Measurements from ENCODE around the gene CTTNBP2. TPM values are rescaled to one million over a fixed set of nuclear protein-coding genes. Genes with fewer than 3 reads are reported as not detected.

The CTTNBP2 gene
- total and polyA plus RNA-seq, 2 of the 4 experiments (the other 2 are of a cell fraction): 6.6 to 11.3 TPM

GRCh38 chr7:117715784-117716445 lies 157.3 kb downstream of the CTTNBP2 start:
- Histone ChIP-seq H4K8ac (ENCODE audit: low read depth in 2 of 2, low read length in 2 of 2) (0 out of 4 replicates have a peak overlapping the region, but pooled peaks of 1 of the 2 experiments have one; percentile 10), H2AK5ac (ENCODE audit: low read depth, low read length) (no peak overlapping the region), H3K4me2 (ENCODE audit: low read depth, low read length) (no peak overlapping the region), H3K9me1 (ENCODE audit: insufficient read depth, low read length) (no peaks in the 10 kb centered on the region), H4K91ac (ENCODE audit: insufficient read depth, low read depth, low read length) (no peak overlapping the region; the same call in 1 of the 2 replicates), H3K27me3 (ENCODE audit: control insufficient read depth, insufficient read depth, low read length) (no peaks in the 10 kb centered on the region), H3K14ac (replicated peaks; ENCODE audit: low read depth, low read length) (no peak overlapping the region), H4K5ac (ENCODE audit: low read depth, low read length) (no peak overlapping the region), H3K9ac (ENCODE audit: low read depth, low read length) (no peak overlapping the region), H3K4ac (ENCODE audit: low read depth, low read length) (no peak overlapping the region), H3K56ac (ENCODE audit: extremely low read depth, insufficient read depth, low read length) (no peak overlapping the region), H2AFZ (replicated peaks; ENCODE audit: low read length, poor library complexity) (no peak overlapping the region), H3K9me3 (ENCODE audit: control insufficient read depth, insufficient read depth, low read length) (no peaks in the 10 kb centered on the region), H3K4me1 (ENCODE audit: control insufficient read depth, insufficient read depth, low read length) (no peaks in the 10 kb centered on the region), H3K4me3 (ENCODE audit: insufficient read depth, low read depth, low read length) (no peak overlapping the region), H3K79me1 (ENCODE audit: low read depth in 1 of 2, low read length in 2 of 2) (no peaks in the 10 kb centered on the region; a peak in 1 of 4 replicates), H2BK20ac (ENCODE audit: low read depth, low read length) (no peak overlapping the region), H3K27ac (ENCODE audit: insufficient read depth, low read length) (no peak overlapping the region), H3K23ac (ENCODE audit: low read depth, low read length) (no peak overlapping the region), H2AK9ac (replicated peaks; ENCODE audit: low read depth, low read length, poor library complexity) (no peak overlapping the region), H4K20me1 (ENCODE audit: insufficient read depth, low read length) (no peaks in the 10 kb centered on the region), H2BK15ac (ENCODE audit: low read depth, low read length) (no peak overlapping the region), H2BK120ac (ENCODE audit: low read depth, low read length) (no peak overlapping the region), H3K36me3 (ENCODE audit: control insufficient read depth, insufficient read depth, low read length) (no peaks in the 10 kb centered on the region; the same call in 1 of the 2 replicates), H3K18ac (ENCODE audit: low read depth, low read length) (no peak overlapping the region), H2BK5ac (ENCODE audit: low read depth, low read length, poor library complexity, severe bottlenecking) (no peak overlapping the region)
- dilution Hi-C loops (cut with HindIII; ENCODE audit: low sequenced_read_pairs, unreplicated experiment): no loop called here
- ChIA-PET CTCF (interaction anchor here (0.8 to 2.2 kb wide), 12 partner anchors 15 to 438 kb away, joined by 3 to 20 read pairs (median 4); no protein-coding TSS in a partner anchor), POLR2A (ENCODE audit: unreplicated experiment) (interaction anchor here (0.5 kb wide), 1 partner anchor 315 kb away, joined by 3 read pairs; no protein-coding TSS in a partner anchor)
- intact Hi-C loops (cut with micrococcal nuclease): loop anchor here (1.0 to 10.0 kb wide), 7 partner anchors 129 to 784 kb away; no protein-coding TSS in a partner anchor
- ATAC-seq (ENCODE audit: low read depth) (peak; percentile 94), DNase-seq (peak; percentile 75)
- no TSS peak for BruUV-seq (replicated peaks)
- WGBS, 2 experiments (ENCODE audit: extremely low coverage in 2 of 2, insufficient read length in 1 of 2): no CpG with 5 or more reads among the region's 3 CpGs
- in situ Hi-C loops (cut with MboI; ENCODE audit: low sequenced_read_pairs): loop anchor here (10.0 to 25.0 kb wide), 2 partner anchors 261 to 779 kb away; no protein-coding TSS in a partner anchor
- TF ChIP-seq RAD21 (IDR thresholded peaks at IDR 0.05; ENCODE audit: low read length) (peak; percentile 91), FOS (IDR thresholded peaks at IDR 0.05; ENCODE audit: low read depth, low read length) (no peak), CTCF (conservative IDR thresholded peaks at IDR 0.05; ENCODE audit: low read depth, low read length) (peak; percentile 76), NFE2L2 (IDR thresholded peaks at IDR 0.05; ENCODE audit: low read depth, low read length) (no peak), SMC3 (IDR thresholded peaks at IDR 0.05; ENCODE audit: low read depth, low read length) (peak; percentile 69), POLR2A (IDR thresholded peaks at IDR 0.05; ENCODE audit: low read depth, low read length) (no peak)
